ENCODE results near the gene CPLX1.

CPLX1 gene

DNA sequence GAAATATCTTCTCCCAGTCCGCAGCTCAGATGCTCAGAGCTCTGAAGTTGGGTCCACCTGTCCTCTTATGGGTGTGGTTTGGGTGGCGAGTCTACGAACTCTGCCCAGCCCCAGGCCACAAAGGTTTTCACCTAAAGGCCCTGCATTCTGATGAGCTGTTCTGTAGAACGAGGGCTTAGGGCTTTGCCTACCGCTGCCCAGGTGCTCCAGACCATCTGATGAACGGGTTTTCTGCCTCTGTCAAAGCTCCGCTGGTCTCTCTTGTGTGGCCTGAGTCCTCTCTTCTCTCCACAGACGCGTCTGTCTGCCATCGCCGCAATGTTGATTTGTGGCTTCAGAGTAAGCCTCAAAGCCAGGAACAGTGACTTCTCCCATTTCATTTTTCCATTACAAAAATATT is 28.4 kb upstream of the CPLX1 start:
- DNase-seq (ENCODE audit: low spot score), result no peak

DNA sequence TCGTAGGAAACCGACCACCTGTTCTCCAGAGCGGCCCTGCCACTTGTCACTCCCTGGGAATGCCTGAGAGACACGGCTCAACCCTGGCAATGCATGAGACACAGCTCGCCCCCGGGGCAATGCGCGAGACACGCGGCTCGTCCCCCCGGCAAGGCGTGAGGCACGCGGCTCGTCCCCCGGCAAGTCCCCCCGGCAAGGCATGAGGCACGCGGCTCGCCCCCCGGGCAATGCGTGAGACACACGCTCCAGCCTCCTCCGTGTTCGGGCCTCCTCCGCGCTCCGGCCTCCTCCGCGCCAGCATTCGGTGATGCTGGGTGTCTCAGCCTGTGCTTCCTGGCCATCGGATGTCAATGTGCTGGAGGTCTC is 27.5 kb upstream of the CPLX1 start:
- no peak for DNase-seq (ENCODE audit: low spot score)

- no peak for DNase-seq (ENCODE audit: low spot score)
Measured at GRCh38 chr4:851701-852430, 25.9 kb upstream of the CPLX1 start.

DNA sequence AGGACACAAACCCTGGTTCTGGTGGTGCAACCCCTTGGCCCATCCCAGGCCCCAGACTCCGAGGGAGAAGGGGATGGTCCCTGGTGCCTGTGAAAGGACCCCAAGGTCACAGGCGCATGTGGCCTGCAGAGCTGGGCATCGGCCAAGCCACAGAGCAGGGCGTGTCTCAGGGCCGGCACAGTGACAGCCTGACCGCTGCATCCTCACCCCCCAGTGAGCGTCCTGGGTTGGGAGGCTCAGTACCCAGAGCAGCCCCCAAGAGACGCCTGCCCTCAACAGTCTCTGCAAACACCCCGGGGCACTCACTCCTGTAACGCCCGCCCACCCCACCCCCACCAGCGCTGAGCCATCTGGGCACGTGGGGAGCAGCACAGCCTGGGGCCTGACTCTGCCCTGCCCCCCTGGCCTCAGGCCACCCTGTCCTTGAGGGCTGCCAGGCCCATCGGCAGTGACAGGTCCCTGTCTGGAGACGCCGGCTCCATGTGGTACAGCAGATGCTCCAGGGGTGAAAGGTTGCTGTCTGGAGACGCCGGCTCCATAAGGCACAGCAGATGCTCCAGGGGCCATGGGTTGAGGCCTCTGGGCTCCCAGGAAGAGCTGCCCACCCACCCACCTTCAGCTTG is 24.5 kb upstream of the CPLX1 start:
- DNase-seq (ENCODE audit: low spot score), result no peak

DNA sequence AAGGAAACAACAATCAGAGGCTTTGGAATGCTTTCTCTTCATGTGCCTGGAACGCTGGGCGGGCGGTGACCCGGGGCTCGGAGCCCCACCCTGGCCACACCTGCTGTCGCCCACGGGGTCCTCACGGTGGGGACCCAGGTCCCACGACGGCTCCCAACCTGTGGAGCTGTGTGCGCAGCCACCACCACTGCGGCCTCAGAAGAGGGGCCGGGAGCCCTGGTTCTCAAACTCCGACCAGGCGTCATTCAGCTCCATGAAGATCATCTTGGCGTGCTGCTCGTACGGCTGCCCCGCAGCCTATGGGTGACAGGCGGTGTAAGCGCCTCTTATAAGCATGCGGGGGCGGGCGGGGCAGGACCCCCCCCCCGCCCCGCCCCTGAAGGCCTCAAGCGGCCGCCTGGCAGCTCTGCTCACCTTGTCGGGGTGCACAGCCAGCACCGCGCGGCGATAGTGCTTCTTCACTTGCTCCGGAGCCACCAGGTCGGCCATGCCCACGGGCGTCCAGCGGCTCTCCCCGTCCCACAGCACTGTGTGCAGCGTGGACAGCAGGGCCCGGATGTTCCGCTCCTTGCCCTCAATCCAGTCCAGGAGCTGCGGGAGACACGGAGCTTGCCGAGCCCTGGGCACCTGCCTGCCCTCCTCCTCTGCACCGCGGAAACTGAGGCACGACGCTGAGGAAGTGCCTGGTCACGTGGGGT is 23.7 kb upstream of the CPLX1 start:
- DNase-seq (ENCODE audit: low spot score), result no peak

GRCh38 chr4:848803-849477 is 23.0 kb upstream of the CPLX1 start:
- no peak for DNase-seq (ENCODE audit: low spot score)

GRCh38 chr4:848307-848691 is 22.4 kb upstream of the CPLX1 start:
- DNase-seq (ENCODE audit: low spot score), result no peak

DNA sequence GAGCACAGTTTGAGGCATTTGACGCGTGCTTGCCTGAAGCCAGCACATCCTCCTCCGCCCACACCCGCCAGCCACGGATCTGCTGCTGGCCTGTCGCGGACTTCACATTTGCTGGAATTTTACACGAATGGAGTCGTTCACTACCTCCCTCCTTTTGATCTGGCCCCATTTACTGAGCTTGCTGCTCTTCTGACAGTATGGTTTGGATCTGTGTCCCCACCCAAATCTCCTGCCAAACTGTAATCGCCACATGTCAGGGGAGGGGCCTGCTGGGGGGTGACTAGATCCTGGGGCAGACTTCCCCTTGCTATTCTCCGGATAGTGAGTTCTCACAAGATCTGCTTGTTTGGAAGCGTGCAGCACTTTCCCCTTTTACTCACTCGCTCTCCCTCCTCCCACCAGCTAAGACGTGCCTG is 19.9 kb upstream of the CPLX1 start:
- no peak for DNase-seq (ENCODE audit: low spot score)

DNA sequence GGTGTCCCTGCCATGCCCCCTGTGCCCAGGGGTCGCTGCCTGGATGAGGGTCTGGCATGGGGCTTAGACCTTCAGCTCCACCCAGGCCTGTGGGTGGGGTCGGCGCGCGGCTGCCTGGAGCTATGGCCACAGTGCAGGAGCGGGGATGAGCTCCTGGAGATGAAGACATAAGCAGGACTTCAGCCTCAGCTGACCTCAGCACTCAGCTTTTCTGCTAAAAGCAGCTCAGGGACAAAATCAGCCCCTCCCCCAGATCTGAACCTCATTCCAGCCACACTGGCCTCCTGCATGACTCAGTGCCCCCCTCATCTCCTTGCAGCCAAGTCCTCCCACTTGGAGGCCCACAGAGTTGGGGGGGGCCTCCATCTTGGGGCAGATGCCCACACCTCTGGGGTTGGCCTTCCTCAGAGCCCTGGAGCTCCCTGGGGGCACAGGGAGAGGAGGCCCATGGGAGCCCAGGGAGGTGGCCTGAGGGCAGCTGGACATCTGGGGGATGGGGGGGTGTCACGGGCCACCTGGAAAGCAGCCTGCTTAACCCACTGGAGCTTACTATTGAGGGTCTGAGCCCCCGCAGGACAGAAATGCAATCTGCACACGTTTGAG is 19.4 kb upstream of the CPLX1 start:
- DNase-seq (ENCODE audit: low spot score), result no peak

DNA sequence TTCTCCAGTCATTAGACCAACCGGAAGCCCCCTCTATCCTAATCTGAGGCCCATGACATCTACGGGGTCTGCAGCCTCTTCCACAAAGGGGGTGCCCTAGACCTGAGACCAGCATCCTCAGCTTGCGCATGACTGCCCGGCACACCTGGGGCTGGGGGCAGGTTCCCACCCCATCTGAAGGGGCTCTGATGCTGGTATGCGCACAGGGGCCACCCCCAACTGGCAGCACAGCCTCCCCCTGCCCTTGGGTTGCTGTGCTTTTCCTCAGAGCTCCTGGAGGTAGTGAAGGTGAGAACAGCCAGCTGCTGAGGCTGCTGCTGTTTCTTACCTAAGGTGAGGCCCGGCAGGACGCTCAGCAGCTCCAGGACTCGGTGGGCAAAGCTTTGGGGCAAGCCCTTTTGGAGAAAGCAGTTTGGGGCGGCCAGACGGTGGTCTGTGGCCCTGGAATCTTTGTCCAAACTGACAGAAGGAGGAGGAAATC is 18.9 kb upstream of the CPLX1 start:
- no peak for DNase-seq (ENCODE audit: low spot score)

DNA sequence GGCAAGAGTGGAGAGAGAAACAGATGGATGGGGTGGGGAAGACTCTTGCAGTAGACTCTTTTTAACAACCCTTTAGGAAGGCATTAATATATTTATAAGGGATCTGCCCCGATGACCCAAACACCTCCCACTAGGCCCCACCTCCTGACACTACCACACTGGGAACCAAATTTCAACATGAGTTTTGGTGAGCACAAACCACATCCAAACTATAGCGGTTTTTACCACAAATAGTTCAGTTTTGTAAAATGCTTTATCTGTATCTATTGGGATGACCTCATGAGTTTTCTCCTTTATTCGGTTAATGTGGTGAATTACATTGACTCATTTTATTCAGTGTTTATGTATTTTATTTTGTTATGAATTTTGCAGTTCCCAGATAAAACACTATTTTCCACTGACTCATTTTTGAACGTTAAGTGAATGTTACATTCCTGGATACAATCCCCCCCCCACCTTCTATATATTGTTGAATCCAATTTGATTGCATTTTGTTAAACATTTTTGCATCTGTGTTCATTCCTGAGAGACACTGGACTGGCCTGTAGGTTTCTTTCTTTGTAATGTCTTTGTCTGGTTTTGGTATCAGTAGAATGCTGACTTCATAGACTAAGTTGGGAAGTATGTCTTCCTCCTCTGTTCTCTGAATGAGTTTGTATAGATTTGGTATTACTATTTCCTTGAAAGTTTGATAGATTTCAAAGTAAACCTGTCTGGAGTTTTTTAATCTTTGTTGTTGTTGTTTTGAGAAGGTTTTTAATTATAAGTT is 13.9 kb upstream of the CPLX1 start:
- DNase-seq (ENCODE audit: low spot score), result no peak

DNA sequence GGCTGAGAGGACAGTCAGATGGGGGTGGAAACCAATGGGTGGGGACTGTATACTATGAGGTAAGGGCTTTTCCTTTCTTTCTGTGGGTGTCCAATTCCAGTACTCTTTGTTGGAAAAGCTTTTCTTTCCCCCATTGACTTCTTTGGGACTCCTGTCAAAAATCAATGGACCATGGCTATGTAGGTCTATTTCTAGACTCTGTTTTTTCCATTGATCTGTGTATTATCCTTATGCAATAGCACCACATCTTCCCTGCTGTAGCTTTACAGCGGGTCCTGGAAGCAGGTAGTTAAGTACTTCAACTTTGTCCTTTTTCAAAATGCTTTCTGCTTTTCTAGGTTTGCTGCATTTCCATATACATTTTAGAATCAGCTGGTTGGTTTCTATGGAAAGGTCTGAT is 11.8 kb upstream of the CPLX1 start:
- DNase-seq (ENCODE audit: low spot score), result no peak

- no peak for DNase-seq (ENCODE audit: low spot score)
Measured at GRCh38 chr4:836750-837301, 10.9 kb upstream of the CPLX1 start.

- no peak for DNase-seq (ENCODE audit: low spot score)
Measured at GRCh38 chr4:836003-836511, 10.1 kb upstream of the CPLX1 start.

DNA sequence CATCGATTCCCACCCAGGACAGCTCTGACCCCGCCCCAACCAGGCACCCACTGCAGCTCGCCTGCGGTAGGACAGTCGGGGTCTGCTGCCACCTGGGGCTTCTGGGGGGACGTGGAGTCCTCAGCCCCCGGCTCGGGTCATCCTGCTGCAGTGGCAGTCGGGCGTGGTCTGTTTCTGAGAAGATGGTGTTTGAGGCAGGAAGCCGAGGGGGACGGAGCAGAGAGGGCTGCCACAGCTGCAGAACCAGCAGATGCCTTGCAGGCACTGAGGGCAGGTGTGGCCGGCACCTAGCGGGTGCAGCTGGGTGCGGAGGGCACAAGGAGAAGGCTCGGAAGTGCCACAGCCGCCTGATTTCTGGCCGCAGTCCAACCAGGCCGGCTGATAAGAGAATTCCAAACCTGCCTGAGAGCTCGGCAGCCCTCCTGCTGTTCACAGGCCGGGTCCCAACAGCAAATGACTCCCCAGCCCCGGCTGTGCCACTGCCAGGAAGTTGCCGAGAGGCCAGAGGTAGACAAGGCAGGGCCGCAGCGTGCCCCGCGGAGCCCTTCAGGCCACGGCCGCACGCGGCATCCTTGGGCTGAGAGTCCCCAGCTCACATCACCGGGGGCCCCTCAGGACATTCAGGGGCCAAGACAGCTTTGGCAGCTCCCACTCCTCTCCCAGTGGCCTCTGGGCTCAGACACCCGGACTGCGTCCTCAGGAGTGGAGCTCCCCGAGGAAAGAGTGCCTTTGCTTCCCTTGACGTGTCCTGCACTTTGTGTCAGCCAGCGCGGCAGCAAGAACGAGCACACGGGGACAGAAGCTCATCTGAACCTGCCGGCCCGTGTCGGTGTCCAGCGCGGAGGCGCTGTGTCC is 9.4 kb upstream of the CPLX1 start:
- no peak for DNase-seq (ENCODE audit: low spot score)

DNA sequence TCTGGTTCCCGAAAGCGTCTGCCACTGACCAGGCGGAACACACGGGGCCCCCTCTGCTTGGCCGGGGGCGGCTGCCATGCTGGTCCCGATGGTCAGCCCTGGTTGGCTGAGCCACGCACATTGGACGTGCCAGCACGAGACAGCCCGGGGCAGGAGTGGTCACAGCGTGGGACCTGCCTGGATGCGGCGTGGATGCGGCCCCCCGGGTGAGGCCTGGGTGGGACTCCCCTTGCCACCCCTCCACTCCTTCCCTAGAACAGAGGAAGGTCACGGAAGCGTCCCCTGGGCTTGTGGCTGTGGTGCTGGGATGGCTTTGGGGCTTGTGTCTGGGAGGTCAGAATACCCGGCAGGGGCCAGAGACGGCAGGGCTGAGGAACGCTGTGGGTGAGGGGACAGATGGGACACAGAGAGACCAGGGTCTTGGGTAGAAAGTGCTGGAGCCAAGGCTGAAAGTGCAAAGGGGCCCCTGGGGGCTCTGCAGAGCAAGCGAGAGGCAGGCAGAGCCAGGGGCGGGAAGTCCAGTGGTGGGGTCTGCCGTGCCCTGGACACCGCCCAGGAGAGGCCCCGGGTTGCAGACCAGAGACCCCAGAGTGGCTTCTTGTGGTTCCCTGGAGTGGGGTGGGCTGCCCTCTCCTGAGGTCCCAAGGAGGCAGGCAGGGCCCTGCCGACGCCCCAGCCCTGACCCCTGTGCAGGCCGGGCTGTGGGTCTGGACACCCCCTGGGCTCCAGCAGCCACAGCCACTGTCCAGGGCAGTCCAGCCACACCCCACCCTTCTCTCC is 8.6 kb upstream of the CPLX1 start:
- DNase-seq (ENCODE audit: low spot score), result no peak

DNA sequence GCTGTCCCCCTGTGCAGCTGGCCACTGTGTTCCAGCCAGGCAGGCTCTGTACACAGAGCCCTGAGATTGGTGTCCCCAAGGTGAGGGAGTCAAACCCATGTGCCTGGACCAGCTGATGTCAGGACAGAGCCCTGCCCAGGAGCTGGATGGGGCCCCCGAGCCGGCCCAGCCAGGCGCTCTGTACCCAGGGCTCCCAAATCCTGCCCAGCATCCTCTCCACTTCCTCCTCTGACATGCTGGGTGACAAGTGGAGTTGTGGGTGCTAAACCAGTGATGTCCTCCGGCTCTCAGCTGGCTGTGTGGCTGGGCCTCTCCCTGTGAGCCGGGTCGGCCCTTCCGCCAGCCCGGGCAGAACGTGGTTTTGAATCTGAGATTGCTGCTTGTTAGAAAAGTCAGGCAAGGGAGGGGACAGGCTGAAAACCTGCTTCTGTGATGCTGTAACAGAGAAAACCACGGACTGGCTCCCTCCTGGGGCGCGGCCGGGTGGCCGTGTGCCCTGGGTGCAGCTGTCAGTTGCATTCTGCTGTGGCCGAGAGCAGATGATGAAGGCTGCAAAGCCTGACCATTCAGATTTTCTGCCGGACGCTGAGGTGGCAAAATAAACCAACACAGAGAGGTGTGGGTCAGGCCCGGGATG is 7.9 kb upstream of the CPLX1 start:
- DNase-seq (ENCODE audit: low spot score), result no peak

GRCh38 chr4:833156-833555 is 7.2 kb upstream of the CPLX1 start:
- no peak for DNase-seq (ENCODE audit: low spot score)

DNA sequence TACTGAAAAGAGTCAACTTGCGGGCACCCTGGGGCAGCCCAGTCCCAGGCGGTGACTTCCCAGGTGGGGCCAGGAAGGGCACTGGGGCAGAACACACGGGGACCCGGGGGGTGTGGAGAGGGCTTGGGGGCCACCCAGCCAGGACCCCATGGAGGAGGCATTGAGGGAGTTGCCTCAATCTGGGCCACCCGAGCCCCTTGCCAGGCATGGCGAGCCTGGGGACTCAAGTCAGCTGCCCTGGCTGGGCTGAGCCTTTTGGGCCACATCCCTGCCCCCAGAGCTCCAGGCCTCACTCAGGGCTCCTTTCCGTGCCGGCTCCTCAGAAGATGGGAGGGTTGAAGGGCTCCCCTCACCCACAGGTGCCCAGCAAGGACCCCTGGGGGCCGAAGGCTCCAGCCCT is 6.6 kb upstream of the CPLX1 start:
- DNase-seq (ENCODE audit: low spot score), result no peak

Measured in COLO829 (cell line).